HepG2 (cell line): ENCODE results near the gene ETV6. TPM values are rescaled to one million over a fixed set of nuclear protein-coding genes. Genes with fewer than 3 reads are reported as not detected.

Experiments used
- ATAC-seq: fragments of 200-7000 bp; cut with Tn5 transposase; 3 replicates; pipeline ENCODE4 v1.9.1; 2020; ENCODE audit warnings: mild to moderate bottlenecking, moderate library complexity
- BruUV-seq: library from RNA; stranded (reverse); fragments of 400-500 nt; replicated peaks from 2 replicates; lab custom pipeline; 2021; lab: Mats Ljungman, UMichigan
- CTCF ChIA-PET: fragments of 300-600 bp; formaldehyde crosslinking; extraction: SDS; loops from one replicate; lab custom pipeline; 2021; ENCODE audit warnings: low total read pairs, inconsistent platforms, low intra/inter-chr PET ratio; lab: Yijun Ruan, JAX
- POLR2A ChIA-PET: fragments of 350-600 bp; sonication (Branson Sonifier 250); formaldehyde crosslinking; loops from one replicate; lab custom pipeline; 2020; ENCODE audit warnings: antibody characterized with exemption, inconsistent platforms; lab: Yijun Ruan, JAX
- DNase-seq: peaks from one replicate; pipeline ENCODE4 v3.0.0-alpha.2; 2015; ENCODE audit warnings: low spot score
- FAIRE-seq: peaks from 3 replicates; lab custom pipeline; 2011; peaks lifted over from hg19 to GRCh38; lab: Jason Lieb, UNC
- H2AFZ ChIP-seq: one replicate; pipeline ENCODE4 v1.6.1; 2011; ENCODE audit warnings: low read length, inconsistent platforms
- H3K27ac ChIP-seq: fragments of 300-600 bp; 3 replicates; pipeline ENCODE4 v1.8.0; 2011; ENCODE audit warnings: mixed run types, mild to moderate bottlenecking, mixed read lengths, low read length, inconsistent platforms; ENCODE audit not compliant: insufficient read depth; ENCODE audit errors: extremely low read length
- H3K27me3 ChIP-seq, 2 experiments: fragments of 200-600 bp in 1 of 2; 2 replicates in 1 of 2; 3 replicates in 1 of 2; pipeline versions ENCODE4 v1.6.0 to v1.8.0; 2011; ENCODE audit warnings: low read length in 2 of 2, mild to moderate bottlenecking in 2 of 2, moderate library complexity in 2 of 2, inconsistent platforms in 1 of 2; ENCODE audit not compliant: insufficient read depth in 2 of 2, control insufficient read depth in 1 of 2
- H3K36me3 ChIP-seq, 2 experiments: fragments of 200-600 bp in 1 of 2; replicated peaks in 1 of 2; 2 replicates in 1 of 2; 3 replicates in 1 of 2; pipeline versions ENCODE4 v1.5.1 to v1.8.0; 2011; ENCODE audit warnings: low read length in 2 of 2, inconsistent platforms in 1 of 2; ENCODE audit not compliant: insufficient read depth in 2 of 2, control insufficient read depth in 1 of 2
- H3K4me1 ChIP-seq: 2 replicates; pipeline ENCODE4 v1.5.1; 2012; ENCODE audit warnings: low read length, inconsistent platforms; ENCODE audit not compliant: insufficient read depth
- H3K4me2 ChIP-seq: 2 replicates; pipeline ENCODE4 v1.6.0; 2011; ENCODE audit warnings: low read depth, low read length, inconsistent platforms
- H3K4me3 ChIP-seq, 3 experiments: fragments of 200-600 bp in 1 of 3; sonication (generic), shearing (Covaris generic) in 1 of 3; replicated peaks in 1 of 3; 2 replicates each; pipeline ENCODE4 v1.5.1; 2011 to 2016; ENCODE audit warnings: low read length in 3 of 3, inconsistent platforms in 2 of 3, low read depth in 2 of 3, mild to moderate bottlenecking in 2 of 3, control low read depth in 1 of 3, mixed read lengths in 1 of 3; ENCODE audit not compliant: insufficient read depth in 1 of 3
- H3K79me2 ChIP-seq: one replicate; pipeline ENCODE4 v1.6.1; 2011; ENCODE audit warnings: low read length, inconsistent platforms; ENCODE audit not compliant: insufficient read depth
- H3K9ac ChIP-seq: 2 replicates; pipeline ENCODE4 v1.6.0; 2011; ENCODE audit warnings: mild to moderate bottlenecking, low read depth, low read length, inconsistent platforms; ENCODE audit not compliant: insufficient read depth
- H3K9me3 ChIP-seq: 2 replicates; pipeline ENCODE4 v1.5.1; 2012; ENCODE audit warnings: mild to moderate bottlenecking, low read length
- H4K20me1 ChIP-seq: 2 replicates; pipeline ENCODE4 v1.6.0; 2011; ENCODE audit warnings: inconsistent platforms, mild to moderate bottlenecking, low read length, moderate library complexity; ENCODE audit not compliant: insufficient read depth
- ARID2 ChIP-seq: sonication (generic); formaldehyde crosslinking; IDR thresholded peaks from 2 replicates; pipeline ENCODE4 v1.8.1; 2022; ENCODE audit warnings: mild to moderate bottlenecking, missing genetic modification reagents, borderline replicate concordance
- CSRNP1 ChIP-seq: sonication (generic); formaldehyde crosslinking; IDR thresholded peaks from 2 replicates; pipeline ENCODE4 v1.8.1; 2023; ENCODE audit warnings: mild to moderate bottlenecking, missing genetic modification reagents
- E2F5 ChIP-seq: sonication (generic); formaldehyde crosslinking; conservative IDR thresholded peaks from 2 replicates; pipeline ENCODE4 v1.4.0; 2020; ENCODE audit warnings: missing genetic modification reagents
- ETV5 ChIP-seq: IDR thresholded peaks from 2 replicates; pipeline ENCODE4 v1.6.1; 2018; ENCODE audit warnings: missing biosample characterization, missing genetic modification reagents, inconsistent platforms, borderline replicate concordance
- FOXJ3 ChIP-seq: sonication (generic); formaldehyde crosslinking; IDR thresholded peaks from 2 replicates; pipeline ENCODE4 v1.4.0; 2020; ENCODE audit warnings: missing genetic modification reagents, mild to moderate bottlenecking, borderline replicate concordance
- FOXK2 ChIP-seq: fragments of 450-650 bp; IDR thresholded peaks from 2 replicates; pipeline ENCODE4 v1.6.1; 2016
- GATAD1 ChIP-seq: IDR thresholded peaks from 2 replicates; pipeline ENCODE4 v1.6.1; 2016; ENCODE audit warnings: missing genetic modification reagents, missing compliant biosample characterization
- HMG20B ChIP-seq: conservative IDR thresholded peaks from 2 replicates; pipeline ENCODE4 v1.6.1; 2016; ENCODE audit warnings: missing genetic modification reagents, missing compliant biosample characterization
- TARDBP ChIP-seq: sonication (generic); formaldehyde crosslinking; IDR thresholded peaks from 2 replicates; pipeline ENCODE4 v1.8.0; 2022; ENCODE audit warnings: mild to moderate bottlenecking, missing genetic modification reagents
- ZKSCAN1 ChIP-seq: fragments of 150-350 bp; IDR thresholded peaks from 2 replicates; pipeline ENCODE4 v1.6.1; 2014; ENCODE audit warnings: low read length
- ZNF12 ChIP-seq: sonication (generic); formaldehyde crosslinking; IDR thresholded peaks from 2 replicates; pipeline ENCODE4 v1.5.0; 2020; ENCODE audit warnings: missing genetic modification reagents
- ZNF260 ChIP-seq: sonication (generic); formaldehyde crosslinking; IDR thresholded peaks from 2 replicates; pipeline ENCODE4 v1.4.0; 2020; ENCODE audit warnings: missing genetic modification reagents, low read depth, mild to moderate bottlenecking, borderline replicate concordance
- ZNF329 ChIP-seq: sonication (generic); formaldehyde crosslinking; IDR thresholded peaks from 2 replicates; pipeline ENCODE4 v1.9.0; 2021; ENCODE audit warnings: low read depth, mild to moderate bottlenecking, missing genetic modification reagents
- ZNF431 ChIP-seq: sonication (generic); formaldehyde crosslinking; IDR thresholded peaks from 2 replicates; pipeline ENCODE4 v1.9.0; 2022; ENCODE audit warnings: missing genetic modification reagents, low read depth, mild to moderate bottlenecking, borderline replicate concordance
- ZNF576 ChIP-seq: sonication (generic); formaldehyde crosslinking; IDR thresholded peaks from 2 replicates; pipeline ENCODE4 v1.4.0; 2020; ENCODE audit warnings: mild to moderate bottlenecking, missing genetic modification reagents
- ZNF605 ChIP-seq: sonication (generic); formaldehyde crosslinking; IDR thresholded peaks from 2 replicates; pipeline ENCODE4 v1.8.0; 2022; ENCODE audit warnings: mild to moderate bottlenecking, missing genetic modification reagents
- ZNF713 ChIP-seq: sonication (generic); formaldehyde crosslinking; IDR thresholded peaks from 2 replicates; pipeline ENCODE4 v1.4.0; 2020; ENCODE audit warnings: mild to moderate bottlenecking, missing genetic modification reagents
- ZNF879 ChIP-seq: sonication (generic); formaldehyde crosslinking; IDR thresholded peaks from 2 replicates; pipeline ENCODE4 v1.8.1; 2023; ENCODE audit warnings: missing genetic modification reagents
- WGBS: methylation state at CpG from one replicate; pipeline ENCODE4 v1.1.6; 2017; ENCODE audit warnings: low lambda C conversion rate; 5-methylcytosine and 5-hydroxymethylcytosine counted together
- in situ Hi-C: cut with HindIII; loops from 2 replicates; pipeline ENCODE4 v1.10.0; 2017; ENCODE audit warnings: low pct_unique_long_range_greater_than_20kb; ENCODE audit not compliant: extremely low pct_ligation_motif_present
- intact Hi-C: fragments of 100-400 bp; cut with micrococcal nuclease; formaldehyde crosslinking; loops from one replicate; pipeline ENCODE4 v1.10.0; 2022; ENCODE audit not compliant: unreplicated experiment
- polyA plus RNA-seq, 8 experiments: library from polyadenylated mRNA; depleted of rRNA in 3 of 8; stranded (reverse) in 7 of 8; unstranded in 1 of 8; fragments of >200 nt; fragmentation: Illumina TruSeq in 4 of 8; extraction: Trizol in 4 of 8; gene quantifications; 2 replicates each; pipeline versions ENCODE4 v1.2.1 to v1.2.3, GENCODE V29; 2011 to 2016; ENCODE audit warnings: low read depth in 4 of 8, missing spikeins in 1 of 8, mixed read lengths in 1 of 8; ENCODE audit not compliant: insufficient read depth in 1 of 8
- total RNA-seq, 5 experiments: library from RNA; depleted of rRNA; stranded (reverse); fragments of >200 nt; fragmentation: Illumina TruSeq; extraction: Trizol; gene quantifications; 2 replicates each; pipeline ENCODE4 v1.2.3, GENCODE V29; 2016; ENCODE audit warnings: low read depth in 1 of 5

ETV6 gene
- total and polyA plus RNA-seq, 2 of the 13 experiments (the other 11 are each of a cell fraction or from before 2014, with no cell fraction given): 2.2 to 3.0 TPM

GRCh38 chr12:11840366-11840765 is 190.9 kb downstream of the ETV6 start:
- H3K4me1 ChIP-seq: peaks cover 6% of the 10 kb centered on the region; the same call in 1 of the 2 replicates
- WGBS: 86% methylated on average over 8 of the region's 8 CpGs
- H3K4me3 ChIP-seq: no peak overlapping the region
- FAIRE-seq: no peak
- H3K27me3 ChIP-seq: no peaks in the 10 kb centered on the region
- ATAC-seq: no peak
- H3K36me3 ChIP-seq: no peaks in the 10 kb centered on the region; a peak in 1 of 5 replicates
- H3K9me3 ChIP-seq: no peaks in the 10 kb centered on the region
- no TSS peak for BruUV-seq
- no peak overlapping the region for H3K27ac ChIP-seq
- H3K9ac ChIP-seq: no peak overlapping the region
- intact Hi-C loops: no loop called here
- H3K4me2 ChIP-seq: no peak overlapping the region
- no peaks in the 10 kb centered on the region for H4K20me1 ChIP-seq
- TF ChIP-seq ZNF260 (CRISPR knock-in tag) (no peak), ZNF329 (no peak), GATAD1 (CRISPR knock-in tag) (no peak), ARID2 (CRISPR knock-in tag) (no peak), ZKSCAN1 (no peak), ZNF431 (no peak), FOXJ3 (CRISPR knock-in tag) (no peak), ZNF605 (CRISPR knock-in tag) (no peak), ZNF879 (CRISPR knock-in tag) (no peak), ETV5 (CRISPR knock-in tag) (no peak), E2F5 (CRISPR knock-in tag) (no peak), ZNF576 (CRISPR knock-in tag) (no peak), ZNF12 (CRISPR knock-in tag) (no peak), CSRNP1 (no peak), TARDBP (no peak), HMG20B (CRISPR knock-in tag) (no peak), ZNF713 (CRISPR knock-in tag) (no peak), FOXK2 (no peak)
- no peak overlapping the region for H2AFZ ChIP-seq
- H3K79me2 ChIP-seq: no peaks in the 10 kb centered on the region
- in situ Hi-C loops: no loop called here
- ChIA-PET POLR2A (no interaction called here), CTCF (no interaction called here)
- DNase-seq: no peak
